Activated T-cell treated with anti-CD3 and anti-CD28 coated beads, Interleukin-2, amount 50 U/mL, for 1 hour (primary cell): ENCODE results near the gene HBS1L.
"Not testable (repeated sequence)": the region's sequence is repeated elsewhere in the genome, so short reads cannot be mapped to it uniquely, and the experiment has no call there.

Experiments used
- DNase-seq: peaks from one replicate; pipeline ENCODE4 v3.0.0-alpha.2; 2020

The HBS1L gene

GRCh38 chr6:135073756-135074393 lies 19.3 kb upstream of the HBS1L start:
- DNase-seq = no peak

GRCh38 chr6:135073217-135073616 lies 18.6 kb upstream of the HBS1L start:
- DNase-seq = no peak

GRCh38 chr6:135072753-135073152 lies 18.1 kb upstream of the HBS1L start:
- DNase-seq = no peak

GRCh38 chr6:135071541-135071940 lies 16.9 kb upstream of the HBS1L start:
- no peak for DNase-seq

GRCh38 chr6:135067911-135068310 lies 13.3 kb upstream of the HBS1L start:
- DNase-seq = no peak

- no peak for DNase-seq
Observed at GRCh38 chr6:135066806-135067205, 12.2 kb upstream of the HBS1L start.

- DNase-seq = no peak
Observed at GRCh38 chr6:135066397-135066796, 11.8 kb upstream of the HBS1L start.

- no peak for DNase-seq
Observed at GRCh38 chr6:135064586-135064985, 10.0 kb upstream of the HBS1L start.

GRCh38 chr6:135063926-135064325 lies 9.3 kb upstream of the HBS1L start:
- no peak for DNase-seq

GRCh38 chr6:135062735-135063134 lies 8.1 kb upstream of the HBS1L start:
- DNase-seq = no peak

- DNase-seq = no peak
Observed at GRCh38 chr6:135060076-135060475, 5.5 kb upstream of the HBS1L start.

GRCh38 chr6:135058299-135058698 lies 3.7 kb upstream of the HBS1L start:
- not testable (repeated sequence) for DNase-seq

- DNase-seq = no peak
Observed at GRCh38 chr6:135056632-135057031, 2.0 kb upstream of the HBS1L start.

GRCh38 chr6:135054226-135054568 lies 425 bp downstream of the HBS1L start:
- DNase-seq = no peak

GRCh38 chr6:135053406-135053805 lies 1.2 kb downstream of the HBS1L start:
- DNase-seq = no peak

GRCh38 chr6:135052939-135053338 lies 1.7 kb downstream of the HBS1L start:
- DNase-seq = no peak

GRCh38 chr6:135048915-135049314 lies 5.7 kb downstream of the HBS1L start:
- no peak for DNase-seq

GRCh38 chr6:135047336-135047735 lies 7.3 kb downstream of the HBS1L start:
- no peak for DNase-seq

- no peak for DNase-seq
Observed at GRCh38 chr6:135046912-135047311, 7.7 kb downstream of the HBS1L start.

GRCh38 chr6:135044639-135045038 lies 10.0 kb downstream of the HBS1L start:
- DNase-seq = no peak

GRCh38 chr6:135043846-135044245 lies 10.8 kb downstream of the HBS1L start:
- no peak for DNase-seq

- DNase-seq = no peak
Observed at GRCh38 chr6:135043364-135043763, 11.3 kb downstream of the HBS1L start.

- DNase-seq = no peak
Observed at GRCh38 chr6:135038335-135038734, 16.3 kb downstream of the HBS1L start.

- DNase-seq = no peak
Observed at GRCh38 chr6:135037541-135037940, 17.1 kb downstream of the HBS1L start.

GRCh38 chr6:135036731-135037420 lies 17.7 kb downstream of the HBS1L start:
- DNase-seq = no peak
